ENCODE results near the gene TCFL5. TPM values are rescaled to one million over a fixed set of nuclear protein-coding genes. Genes with fewer than 3 reads are reported as not detected.

TCFL5 gene
- total RNA-seq, 1 experiment from 2014 or later = 23.8 TPM

DNA sequence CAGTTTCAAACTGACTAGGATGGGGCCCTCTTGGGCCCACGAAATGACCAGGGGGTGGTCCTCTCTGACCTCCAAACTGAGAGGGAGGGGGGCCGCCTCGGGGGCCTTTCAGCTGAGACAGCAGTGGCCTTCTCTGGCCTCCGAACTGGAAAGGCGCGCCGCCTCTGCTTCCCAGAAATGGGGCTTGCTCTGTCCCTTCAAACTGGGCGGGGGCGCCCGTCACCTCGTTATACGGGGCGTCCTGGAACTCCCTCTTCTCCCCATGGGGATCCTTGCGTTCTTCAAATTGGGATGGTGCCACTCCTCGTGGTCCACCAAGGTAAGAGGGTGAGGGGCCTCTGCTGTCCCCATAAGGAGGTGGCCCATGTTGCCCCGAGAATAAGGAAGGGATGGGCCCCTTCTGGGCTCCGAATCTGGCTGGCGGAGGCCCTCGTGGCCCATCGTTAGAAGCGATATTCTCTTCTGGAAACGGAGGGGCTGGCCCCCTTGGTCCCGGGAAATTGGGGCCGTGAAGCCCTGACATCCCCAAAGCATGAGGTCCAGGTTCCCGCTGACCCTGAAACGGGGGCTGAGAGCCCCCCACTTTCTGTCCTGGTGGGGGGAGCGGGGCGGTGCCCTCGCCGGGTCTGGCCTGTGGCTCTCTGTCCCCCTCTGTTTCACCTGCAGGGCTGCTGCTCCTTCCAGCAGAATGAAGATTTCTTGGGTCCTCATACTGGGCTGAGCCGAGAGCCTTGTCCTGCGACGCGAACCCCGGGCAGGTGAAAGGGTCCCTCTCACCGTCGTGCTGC, 18.7 kb upstream of the TCFL5 start:
- TF ChIP-seq, protein P1, sequence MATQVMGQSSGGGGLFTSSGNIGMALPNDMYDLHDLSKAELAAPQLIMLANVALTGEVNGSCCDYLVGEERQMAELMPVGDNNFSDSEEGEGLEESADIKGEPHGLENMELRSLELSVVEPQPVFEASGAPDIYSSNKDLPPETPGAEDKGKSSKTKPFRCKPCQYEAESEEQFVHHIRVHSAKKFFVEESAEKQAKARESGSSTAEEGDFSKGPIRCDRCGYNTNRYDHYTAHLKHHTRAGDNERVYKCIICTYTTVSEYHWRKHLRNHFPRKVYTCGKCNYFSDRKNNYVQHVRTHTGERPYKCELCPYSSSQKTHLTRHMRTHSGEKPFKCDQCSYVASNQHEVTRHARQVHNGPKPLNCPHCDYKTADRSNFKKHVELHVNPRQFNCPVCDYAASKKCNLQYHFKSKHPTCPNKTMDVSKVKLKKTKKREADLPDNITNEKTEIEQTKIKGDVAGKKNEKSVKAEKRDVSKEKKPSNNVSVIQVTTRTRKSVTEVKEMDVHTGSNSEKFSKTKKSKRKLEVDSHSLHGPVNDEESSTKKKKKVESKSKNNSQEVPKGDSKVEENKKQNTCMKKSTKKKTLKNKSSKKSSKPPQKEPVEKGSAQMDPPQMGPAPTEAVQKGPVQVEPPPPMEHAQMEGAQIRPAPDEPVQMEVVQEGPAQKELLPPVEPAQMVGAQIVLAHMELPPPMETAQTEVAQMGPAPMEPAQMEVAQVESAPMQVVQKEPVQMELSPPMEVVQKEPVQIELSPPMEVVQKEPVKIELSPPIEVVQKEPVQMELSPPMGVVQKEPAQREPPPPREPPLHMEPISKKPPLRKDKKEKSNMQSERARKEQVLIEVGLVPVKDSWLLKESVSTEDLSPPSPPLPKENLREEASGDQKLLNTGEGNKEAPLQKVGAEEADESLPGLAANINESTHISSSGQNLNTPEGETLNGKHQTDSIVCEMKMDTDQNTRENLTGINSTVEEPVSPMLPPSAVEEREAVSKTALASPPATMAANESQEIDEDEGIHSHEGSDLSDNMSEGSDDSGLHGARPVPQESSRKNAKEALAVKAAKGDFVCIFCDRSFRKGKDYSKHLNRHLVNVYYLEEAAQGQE (IDR thresholded peaks at IDR 0.05; ENCODE audit: insufficient read depth in 1 of 2, low read depth in 2 of 2, low read length in 1 of 2) = no peak
- TF ChIP-seq TCF7L2 (IDR thresholded peaks at IDR 0.05; ENCODE audit: low read depth, low read length) = no peak
- no peak for TF ChIP-seq POLR2AphosphoS5 (IDR thresholded peaks at IDR 0.05; ENCODE audit: low read depth, low read length)
- TF ChIP-seq, protein P2, sequence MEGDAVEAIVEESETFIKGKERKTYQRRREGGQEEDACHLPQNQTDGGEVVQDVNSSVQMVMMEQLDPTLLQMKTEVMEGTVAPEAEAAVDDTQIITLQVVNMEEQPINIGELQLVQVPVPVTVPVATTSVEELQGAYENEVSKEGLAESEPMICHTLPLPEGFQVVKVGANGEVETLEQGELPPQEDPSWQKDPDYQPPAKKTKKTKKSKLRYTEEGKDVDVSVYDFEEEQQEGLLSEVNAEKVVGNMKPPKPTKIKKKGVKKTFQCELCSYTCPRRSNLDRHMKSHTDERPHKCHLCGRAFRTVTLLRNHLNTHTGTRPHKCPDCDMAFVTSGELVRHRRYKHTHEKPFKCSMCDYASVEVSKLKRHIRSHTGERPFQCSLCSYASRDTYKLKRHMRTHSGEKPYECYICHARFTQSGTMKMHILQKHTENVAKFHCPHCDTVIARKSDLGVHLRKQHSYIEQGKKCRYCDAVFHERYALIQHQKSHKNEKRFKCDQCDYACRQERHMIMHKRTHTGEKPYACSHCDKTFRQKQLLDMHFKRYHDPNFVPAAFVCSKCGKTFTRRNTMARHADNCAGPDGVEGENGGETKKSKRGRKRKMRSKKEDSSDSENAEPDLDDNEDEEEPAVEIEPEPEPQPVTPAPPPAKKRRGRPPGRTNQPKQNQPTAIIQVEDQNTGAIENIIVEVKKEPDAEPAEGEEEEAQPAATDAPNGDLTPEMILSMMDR (IDR thresholded peaks at IDR 0.05) = no peak
- no peak for TF ChIP-seq SIN3A (IDR thresholded peaks at IDR 0.05; ENCODE audit: borderline replicate concordance, insufficient read depth, low read depth, low read length)
- no TSS peak for BruUV-seq (replicated peaks)
- H3K27ac ChIP-seq (ENCODE audit: low read length) = no peak overlapping the region
- H3K9me3 ChIP-seq (ENCODE audit: control insufficient read depth, insufficient read depth, low read depth, low read length) = no peaks in the 10 kb centered on the region
- H3K36me3 ChIP-seq (ENCODE audit: control insufficient read depth, insufficient read depth, low read length) = peaks cover 3% of the 10 kb centered on the region; the same call in 1 of the 2 replicates
- H3K4me3 ChIP-seq (ENCODE audit: low read depth in 2 of 2, low read length in 2 of 2) = no peak overlapping the region
- DNase-seq (ENCODE audit: low read depth, low spot score) = no peak
- ChIA-PET CTCF (no interaction called here), POLR2A (no interaction called here)
- peaks cover 34% of the 10 kb centered on the region for H3K4me1 ChIP-seq (ENCODE audit: control insufficient read depth, insufficient read depth, low read length)
- intact Hi-C loops (cut with micrococcal nuclease; ENCODE audit: unreplicated experiment) = no loop called here
- H3K27me3 ChIP-seq (ENCODE audit: control insufficient read depth, insufficient read depth, low read length) = no peaks in the 10 kb centered on the region
- ATAC-seq = no peak
- in situ Hi-C loops (cut with HindIII; ENCODE audit: low pct_unique_long_range_greater_than_20kb, low sequenced_read_pairs) = no loop called here

DNA sequence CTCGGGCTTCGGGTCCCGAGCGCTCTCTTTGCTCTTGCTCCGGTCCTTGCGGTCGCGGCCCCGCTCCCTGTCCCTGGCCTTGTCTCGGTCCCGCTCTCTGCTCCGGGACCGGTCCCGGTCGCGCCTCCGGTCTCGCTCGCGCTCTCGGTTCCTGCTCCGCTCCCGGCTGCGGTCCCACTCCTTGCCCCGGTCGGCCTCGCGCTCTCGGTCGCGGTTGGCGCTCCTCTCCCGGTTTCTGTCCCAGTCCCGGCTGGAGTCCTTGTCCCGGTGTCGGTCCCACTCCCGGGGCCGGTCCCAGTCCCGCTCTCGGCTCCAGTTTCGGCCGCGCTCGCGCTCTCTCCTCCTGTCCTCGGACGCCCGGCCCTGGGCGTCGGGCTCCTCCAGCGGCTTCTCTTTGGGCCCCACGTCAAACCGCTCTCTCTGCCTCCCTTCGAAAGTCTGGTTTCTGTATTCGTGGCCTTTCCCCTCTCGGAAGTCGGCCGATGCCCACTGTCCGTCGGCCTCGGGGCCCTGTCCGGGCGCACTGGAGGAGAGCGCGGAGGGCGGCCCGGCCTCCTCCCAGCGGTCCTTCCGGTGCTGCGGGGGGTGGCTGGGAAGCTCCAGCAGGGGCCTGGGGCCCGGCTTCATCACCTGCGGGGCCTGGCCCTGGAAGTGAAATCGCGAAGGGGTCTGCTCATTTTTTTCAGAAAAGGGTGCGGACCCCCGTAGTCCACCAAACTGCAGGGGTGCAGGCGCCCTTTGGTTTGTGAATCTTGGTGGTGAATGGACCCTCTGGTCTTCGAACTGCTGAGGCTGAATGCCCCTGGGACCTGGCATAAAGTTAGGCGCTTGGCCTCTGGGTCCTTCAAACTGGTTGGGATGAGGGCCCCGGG, 17.9 kb upstream of the TCFL5 start:
- no peaks in the 10 kb centered on the region for H3K27me3 ChIP-seq (ENCODE audit: control insufficient read depth, insufficient read depth, low read length)
- H3K4me1 ChIP-seq (ENCODE audit: control insufficient read depth, insufficient read depth, low read length) = peaks cover 38% of the 10 kb centered on the region
- no peaks in the 10 kb centered on the region for H3K9me3 ChIP-seq (ENCODE audit: control insufficient read depth, insufficient read depth, low read depth, low read length)
- intact Hi-C loops (cut with micrococcal nuclease; ENCODE audit: unreplicated experiment) (no loop called here), in situ Hi-C loops (cut with HindIII; ENCODE audit: low pct_unique_long_range_greater_than_20kb, low sequenced_read_pairs) (no loop called here)
- no peak for TF ChIP-seq POLR2AphosphoS5 (IDR thresholded peaks at IDR 0.05; ENCODE audit: low read depth, low read length)
- TF ChIP-seq SIN3A (IDR thresholded peaks at IDR 0.05; ENCODE audit: borderline replicate concordance, insufficient read depth, low read depth, low read length) = no peak
- TF ChIP-seq, protein P2 (IDR thresholded peaks at IDR 0.05) = no peak
- TF ChIP-seq, protein P1 (IDR thresholded peaks at IDR 0.05; ENCODE audit: insufficient read depth in 1 of 2, low read depth in 2 of 2, low read length in 1 of 2) = no peak
- TF ChIP-seq TCF7L2 (IDR thresholded peaks at IDR 0.05; ENCODE audit: low read depth, low read length) = no peak
- H3K4me3 ChIP-seq (ENCODE audit: low read depth in 2 of 2, low read length in 2 of 2) = no peak overlapping the region
- H3K27ac ChIP-seq (ENCODE audit: low read length) = no peak overlapping the region
- peaks cover 3% of the 10 kb centered on the region; the same call in 1 of the 2 replicates for H3K36me3 ChIP-seq (ENCODE audit: control insufficient read depth, insufficient read depth, low read length)
- DNase-seq (ENCODE audit: low read depth, low spot score) (no peak), ATAC-seq (no peak)
- no TSS peak for BruUV-seq (replicated peaks)
- CTCF ChIA-PET = no interaction called here
- POLR2A ChIA-PET = no interaction called here
